ENCODE results near the gene NTNG2. TPM values are rescaled to one million over a fixed set of nuclear protein-coding genes. Genes with fewer than 3 reads are reported as not detected.

Gene NTNG2
- total RNA-seq, 1 donor from 2014 or later: 3.0 TPM

DNA sequence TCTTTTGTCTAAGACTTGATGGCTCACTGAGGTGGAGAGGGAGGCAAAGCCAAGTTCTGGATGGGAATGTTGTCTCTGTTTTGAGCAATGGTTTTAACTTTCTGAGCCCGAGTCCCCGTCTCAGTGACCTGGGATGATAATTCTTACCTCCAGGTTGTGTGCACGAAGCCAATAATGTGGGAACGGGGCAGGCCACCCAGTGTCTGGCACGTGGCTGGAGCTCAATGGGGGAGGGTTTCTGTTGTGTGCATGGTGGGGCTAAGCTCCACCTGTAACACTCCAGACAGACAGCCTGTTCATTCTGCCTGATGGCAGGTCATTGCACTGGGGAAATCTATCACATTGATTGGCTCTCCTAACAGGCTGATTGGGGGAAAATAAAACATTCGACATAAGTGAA lies 37.1 kb upstream of the NTNG2 start:
- Mint-ChIP-seq H3K27me3 (ENCODE audit: low read depth) (peaks cover 85% of the 10 kb centered on the region), H3K36me3 (ENCODE audit: low read depth) (no peaks in the 10 kb centered on the region)
- TF ChIP-seq, protein P1, sequence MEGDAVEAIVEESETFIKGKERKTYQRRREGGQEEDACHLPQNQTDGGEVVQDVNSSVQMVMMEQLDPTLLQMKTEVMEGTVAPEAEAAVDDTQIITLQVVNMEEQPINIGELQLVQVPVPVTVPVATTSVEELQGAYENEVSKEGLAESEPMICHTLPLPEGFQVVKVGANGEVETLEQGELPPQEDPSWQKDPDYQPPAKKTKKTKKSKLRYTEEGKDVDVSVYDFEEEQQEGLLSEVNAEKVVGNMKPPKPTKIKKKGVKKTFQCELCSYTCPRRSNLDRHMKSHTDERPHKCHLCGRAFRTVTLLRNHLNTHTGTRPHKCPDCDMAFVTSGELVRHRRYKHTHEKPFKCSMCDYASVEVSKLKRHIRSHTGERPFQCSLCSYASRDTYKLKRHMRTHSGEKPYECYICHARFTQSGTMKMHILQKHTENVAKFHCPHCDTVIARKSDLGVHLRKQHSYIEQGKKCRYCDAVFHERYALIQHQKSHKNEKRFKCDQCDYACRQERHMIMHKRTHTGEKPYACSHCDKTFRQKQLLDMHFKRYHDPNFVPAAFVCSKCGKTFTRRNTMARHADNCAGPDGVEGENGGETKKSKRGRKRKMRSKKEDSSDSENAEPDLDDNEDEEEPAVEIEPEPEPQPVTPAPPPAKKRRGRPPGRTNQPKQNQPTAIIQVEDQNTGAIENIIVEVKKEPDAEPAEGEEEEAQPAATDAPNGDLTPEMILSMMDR (IDR thresholded peaks at IDR 0.05): no peak

DNA sequence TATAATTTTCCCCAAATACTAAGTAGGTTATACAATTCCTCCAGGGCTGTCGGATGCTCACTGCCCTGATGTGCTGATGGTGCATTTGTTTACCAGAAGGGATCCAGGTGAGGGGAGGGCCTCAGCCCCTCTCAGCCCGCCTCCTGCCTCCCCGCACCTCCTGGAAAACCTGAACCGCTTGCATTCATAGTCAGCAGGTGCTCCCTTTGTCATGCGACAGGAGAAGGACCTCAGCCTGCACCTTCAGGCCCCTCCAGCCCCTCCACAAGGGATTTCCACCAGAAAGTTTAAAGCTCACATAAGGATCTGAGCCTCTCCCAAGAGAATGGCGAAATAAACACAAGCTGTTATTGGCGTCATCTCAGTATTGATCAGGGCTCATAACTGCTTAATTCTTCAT lies 36.5 kb upstream of the NTNG2 start:
- Mint-ChIP-seq H3K36me3 (ENCODE audit: low read depth) (no peaks in the 10 kb centered on the region), H3K9me3 (ENCODE audit: low read depth) (no peaks in the 10 kb centered on the region), H3K4me1 (ENCODE audit: low read depth) (no peaks in the 10 kb centered on the region), H3K4me3 (ENCODE audit: unreplicated experiment) (no peak overlapping the region), H3K27ac (ENCODE audit: unreplicated experiment) (no peak overlapping the region), H3K27me3 (ENCODE audit: low read depth) (peaks cover 87% of the 10 kb centered on the region)
- DNase-seq (ENCODE audit: low spot score): no peak
- TF ChIP-seq, protein P1 (IDR thresholded peaks at IDR 0.05): no peak

More for the DNA sequence above, 37.1 kb upstream of the NTNG2 start:
- Mint-ChIP-seq H3K27ac (ENCODE audit: unreplicated experiment) (no peak overlapping the region), H3K4me1 (ENCODE audit: low read depth) (no peaks in the 10 kb centered on the region), H3K4me3 (ENCODE audit: unreplicated experiment) (no peak overlapping the region), H3K9me3 (ENCODE audit: low read depth) (no peaks in the 10 kb centered on the region)
- DNase-seq (ENCODE audit: low spot score): no peak

DNA sequence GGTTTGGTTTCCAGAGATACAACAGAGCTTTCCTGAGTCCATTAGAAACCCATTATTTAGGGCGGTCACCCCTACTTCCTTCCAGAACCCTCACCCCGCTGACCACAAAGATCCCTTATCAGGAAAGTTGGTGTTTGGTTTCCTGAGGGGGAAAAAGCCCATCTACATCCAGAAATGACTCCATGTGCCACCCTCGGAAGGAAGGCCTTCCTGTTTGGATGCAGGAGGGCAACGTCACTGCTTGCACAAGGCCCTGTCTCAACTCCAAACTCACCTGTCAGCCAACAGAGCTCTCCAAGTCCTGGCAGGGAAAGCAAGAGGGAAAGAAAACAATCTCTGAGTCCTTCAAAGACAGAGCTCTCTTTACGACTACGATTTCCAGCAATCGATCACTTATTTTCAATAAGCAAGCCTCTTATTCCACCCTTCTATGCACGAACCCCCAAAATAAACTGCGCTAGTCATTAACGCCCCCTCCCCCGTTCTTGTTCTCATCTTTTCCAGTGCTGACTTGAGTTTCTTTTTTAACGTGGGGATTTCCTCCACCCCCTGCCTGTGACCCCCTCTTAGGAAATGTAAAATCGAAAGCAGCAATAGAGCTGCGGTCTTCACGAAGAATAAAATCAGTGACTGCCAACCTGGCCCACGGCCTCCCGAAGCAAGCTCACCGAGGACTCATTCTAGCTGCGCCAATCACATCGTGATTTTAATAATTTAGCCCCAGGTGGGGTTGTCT lies 35.7 kb upstream of the NTNG2 start:
- no peak overlapping the region for H3K27ac Mint-ChIP-seq (ENCODE audit: unreplicated experiment)
- TF ChIP-seq, protein P1 (IDR thresholded peaks at IDR 0.05): no peak
- DNase-seq (ENCODE audit: low spot score): no peak
- H3K4me1 Mint-ChIP-seq (ENCODE audit: low read depth): no peaks in the 10 kb centered on the region
- no peak overlapping the region for H3K4me3 Mint-ChIP-seq (ENCODE audit: unreplicated experiment)
- no peaks in the 10 kb centered on the region for H3K36me3 Mint-ChIP-seq (ENCODE audit: low read depth)
- peaks cover 88% of the 10 kb centered on the region for H3K27me3 Mint-ChIP-seq (ENCODE audit: low read depth)
- no peaks in the 10 kb centered on the region for H3K9me3 Mint-ChIP-seq (ENCODE audit: low read depth)

DNA sequence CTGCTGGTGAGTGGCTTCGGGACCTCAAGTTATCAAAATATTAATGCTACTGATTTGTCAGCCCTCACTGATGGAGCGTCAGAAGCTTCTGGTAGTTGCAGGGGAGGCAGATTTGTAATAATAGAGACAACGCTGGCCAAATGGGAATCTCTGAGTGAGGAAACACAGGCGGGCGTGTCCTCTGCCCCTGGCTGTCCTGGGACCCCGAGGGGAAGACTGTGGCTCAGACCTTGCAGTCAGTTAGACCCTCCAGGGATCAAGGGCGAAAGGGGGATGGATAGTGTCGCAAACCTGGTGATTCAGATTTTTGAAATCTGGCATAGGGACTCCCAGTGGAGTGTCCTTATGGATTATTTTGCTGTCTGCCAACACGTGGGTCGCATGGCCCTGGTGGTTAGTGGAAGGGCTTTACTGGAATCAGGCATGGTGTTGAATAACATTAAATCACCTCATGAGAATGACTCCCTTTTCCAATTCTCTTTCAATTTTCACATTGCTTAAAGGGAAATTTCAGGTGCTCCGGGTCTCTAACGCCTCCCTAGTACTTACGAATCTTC lies 35.1 kb upstream of the NTNG2 start:
- TF ChIP-seq, protein P1 (IDR thresholded peaks at IDR 0.05): no peak
- Mint-ChIP-seq H3K4me1 (ENCODE audit: low read depth) (no peaks in the 10 kb centered on the region), H3K4me3 (ENCODE audit: unreplicated experiment) (no peak overlapping the region)

DNA sequence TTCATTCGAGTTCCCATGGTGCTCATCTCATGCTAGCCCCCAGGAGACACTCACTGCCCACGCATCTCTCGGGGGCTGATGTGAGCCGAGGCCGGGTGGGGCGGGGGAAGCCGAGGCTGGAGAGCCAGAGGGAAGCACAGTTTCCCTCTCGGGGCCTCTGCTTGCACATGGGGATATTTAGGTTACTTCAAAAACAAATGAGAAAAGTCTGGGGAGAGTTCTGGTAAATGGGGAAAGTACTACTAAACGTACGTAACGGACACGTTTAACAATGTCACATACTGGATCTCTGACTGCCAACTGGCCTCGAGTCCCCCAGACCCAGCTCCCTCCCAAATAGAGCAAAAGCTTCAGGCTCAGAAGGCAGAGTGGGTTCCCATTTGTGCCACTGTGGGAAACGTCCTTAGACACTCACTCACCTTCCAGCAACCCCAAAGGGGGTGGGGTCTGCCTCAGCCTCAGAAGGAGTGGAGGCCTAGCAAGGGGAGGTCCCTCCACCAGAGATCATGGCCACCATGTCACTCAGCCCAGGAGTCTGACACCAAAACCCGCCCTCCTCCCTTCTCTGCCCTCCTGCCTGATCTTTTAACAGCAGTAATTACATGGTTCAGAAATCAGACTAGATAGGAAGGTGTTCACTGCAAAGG lies 33.8 kb upstream of the NTNG2 start:
- Mint-ChIP-seq H3K27ac (ENCODE audit: unreplicated experiment) (no peak overlapping the region), H3K36me3 (ENCODE audit: low read depth) (no peaks in the 10 kb centered on the region), H3K27me3 (ENCODE audit: low read depth) (peaks cover 87% of the 10 kb centered on the region), H3K4me3 (ENCODE audit: unreplicated experiment) (no peak overlapping the region), H3K4me1 (ENCODE audit: low read depth) (no peaks in the 10 kb centered on the region), H3K9me3 (ENCODE audit: low read depth) (no peaks in the 10 kb centered on the region)
- DNase-seq (ENCODE audit: low spot score): no peak
- TF ChIP-seq, protein P1 (IDR thresholded peaks at IDR 0.05): no peak

More for the DNA sequence above, 35.1 kb upstream of the NTNG2 start:
- Mint-ChIP-seq H3K9me3 (ENCODE audit: low read depth) (no peaks in the 10 kb centered on the region), H3K27ac (ENCODE audit: unreplicated experiment) (no peak overlapping the region), H3K36me3 (ENCODE audit: low read depth) (no peaks in the 10 kb centered on the region), H3K27me3 (ENCODE audit: low read depth) (peaks cover 87% of the 10 kb centered on the region)
- no peak for DNase-seq (ENCODE audit: low spot score)
